ENCODE measurements around the gene ZNF618.

The ZNF618 gene

DNA sequence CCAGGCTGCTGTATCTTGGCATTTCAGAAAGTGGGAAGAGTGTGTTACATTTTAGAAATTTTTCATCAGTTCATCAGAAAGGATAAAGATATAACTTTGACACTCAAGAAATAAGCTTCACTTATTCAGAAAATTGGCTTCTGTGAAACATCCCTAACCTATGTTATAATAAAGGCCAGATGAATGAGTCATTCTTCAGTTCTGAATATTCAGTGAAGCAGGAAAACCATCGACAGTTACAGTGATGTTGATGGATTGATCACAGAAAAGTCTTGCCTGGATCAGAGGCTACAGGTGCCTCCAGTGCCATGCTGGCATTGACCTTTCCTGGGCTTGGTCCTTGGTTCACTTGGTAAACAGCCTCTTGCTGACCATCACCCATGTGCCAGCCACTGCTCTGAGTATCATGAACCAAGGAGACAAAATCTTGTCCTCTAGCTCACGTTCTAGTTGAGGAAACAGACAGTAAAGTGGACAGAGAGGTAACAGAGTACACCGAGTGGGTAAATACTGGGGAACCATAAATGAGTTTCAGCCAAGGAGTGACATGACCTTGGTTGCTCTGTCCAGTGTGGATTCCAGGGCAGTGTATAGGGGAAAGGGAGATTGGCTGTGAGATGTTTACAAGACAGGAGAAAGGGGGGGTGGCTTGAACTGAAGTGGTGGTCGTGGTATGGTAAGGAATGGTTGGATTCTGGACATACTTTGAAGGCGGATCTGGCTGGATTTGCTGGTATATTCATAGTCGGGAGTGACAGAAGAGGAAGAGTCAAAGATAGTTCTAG lies 103.4 kb downstream of the ZNF618 start:
- no peak overlapping the region for H3K4me3 ChIP-seq (ENCODE audit: low read length)
- no peak for DNase-seq (ENCODE audit: low read depth)
- TF ChIP-seq, protein P1, sequence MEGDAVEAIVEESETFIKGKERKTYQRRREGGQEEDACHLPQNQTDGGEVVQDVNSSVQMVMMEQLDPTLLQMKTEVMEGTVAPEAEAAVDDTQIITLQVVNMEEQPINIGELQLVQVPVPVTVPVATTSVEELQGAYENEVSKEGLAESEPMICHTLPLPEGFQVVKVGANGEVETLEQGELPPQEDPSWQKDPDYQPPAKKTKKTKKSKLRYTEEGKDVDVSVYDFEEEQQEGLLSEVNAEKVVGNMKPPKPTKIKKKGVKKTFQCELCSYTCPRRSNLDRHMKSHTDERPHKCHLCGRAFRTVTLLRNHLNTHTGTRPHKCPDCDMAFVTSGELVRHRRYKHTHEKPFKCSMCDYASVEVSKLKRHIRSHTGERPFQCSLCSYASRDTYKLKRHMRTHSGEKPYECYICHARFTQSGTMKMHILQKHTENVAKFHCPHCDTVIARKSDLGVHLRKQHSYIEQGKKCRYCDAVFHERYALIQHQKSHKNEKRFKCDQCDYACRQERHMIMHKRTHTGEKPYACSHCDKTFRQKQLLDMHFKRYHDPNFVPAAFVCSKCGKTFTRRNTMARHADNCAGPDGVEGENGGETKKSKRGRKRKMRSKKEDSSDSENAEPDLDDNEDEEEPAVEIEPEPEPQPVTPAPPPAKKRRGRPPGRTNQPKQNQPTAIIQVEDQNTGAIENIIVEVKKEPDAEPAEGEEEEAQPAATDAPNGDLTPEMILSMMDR (IDR thresholded peaks at IDR 0.05; ENCODE audit: insufficient read depth, low read depth, low read length, missing control alignments), result no peak

DNA sequence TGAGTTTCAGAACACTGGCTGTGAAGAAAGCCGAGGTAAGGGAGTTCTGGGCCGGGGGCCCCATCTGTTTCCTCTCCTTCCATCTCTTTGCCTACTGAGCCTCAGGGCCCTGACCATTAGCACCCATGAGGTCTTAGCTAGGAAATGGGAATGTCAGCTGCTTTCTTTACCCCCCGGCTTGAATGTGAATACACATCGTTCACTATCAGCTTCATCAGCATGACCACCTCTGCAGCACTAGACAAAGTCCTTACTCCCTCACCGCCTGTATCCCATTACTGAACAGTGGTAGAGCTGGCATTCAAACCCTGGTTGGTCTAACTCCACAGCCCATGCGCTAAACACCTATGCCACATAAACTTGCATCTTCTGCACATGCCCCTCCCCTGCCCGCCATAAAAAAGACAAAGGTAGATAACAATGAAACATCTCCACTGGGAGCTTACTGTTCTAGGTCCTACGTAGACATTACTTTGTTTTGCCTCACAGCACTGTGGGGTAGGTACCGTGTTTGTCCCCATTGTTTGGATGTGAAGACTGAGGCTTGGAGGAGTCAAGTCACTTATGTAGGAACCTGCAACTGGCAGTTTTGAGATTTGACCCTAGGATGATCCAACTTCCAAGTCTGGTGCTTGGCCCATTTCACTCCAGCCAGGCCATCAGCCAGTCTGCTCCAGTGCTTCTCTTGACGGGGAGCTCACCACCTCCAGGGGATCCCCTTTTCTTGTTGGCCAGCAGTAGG lies 108.7 kb downstream of the ZNF618 start:
- no peak overlapping the region for H3K4me3 ChIP-seq (ENCODE audit: low read length)
- TF ChIP-seq, protein P1 (IDR thresholded peaks at IDR 0.05; ENCODE audit: insufficient read depth, low read depth, low read length, missing control alignments), result no peak
- no peak for DNase-seq (ENCODE audit: low read depth)

DNA sequence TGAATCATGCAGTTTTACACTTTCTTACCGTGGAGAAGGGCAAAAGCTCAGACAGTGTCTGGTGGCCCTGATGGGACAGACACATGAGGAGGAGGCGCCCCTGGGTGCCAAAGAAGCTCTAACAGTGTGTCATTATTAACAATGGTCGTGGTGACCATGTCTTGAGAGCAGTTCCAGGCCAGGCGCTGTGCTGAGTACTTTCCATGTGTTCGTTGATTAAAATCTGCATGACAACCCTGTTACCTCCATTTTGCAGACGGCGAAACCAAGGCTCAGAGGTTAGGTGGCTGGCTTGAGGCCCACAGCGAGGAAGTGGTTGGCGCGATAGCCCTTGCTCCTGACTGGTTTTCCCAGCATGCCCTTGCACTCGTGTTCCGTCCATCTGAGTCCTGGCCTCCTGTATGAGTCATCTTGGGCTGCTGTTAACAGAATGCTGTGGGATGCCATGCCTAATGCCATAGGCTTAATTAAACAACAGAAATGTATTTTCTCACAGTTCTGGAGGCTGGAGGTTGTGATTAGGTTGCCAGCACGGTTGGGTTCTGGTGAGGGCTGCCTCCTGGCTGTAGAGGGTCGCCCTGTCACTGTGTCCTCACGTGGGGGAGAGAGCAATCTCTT lies 110.0 kb downstream of the ZNF618 start:
- peak; percentile 11 for DNase-seq (ENCODE audit: low read depth)
- TF ChIP-seq, protein P1 (IDR thresholded peaks at IDR 0.05; ENCODE audit: insufficient read depth, low read depth, low read length, missing control alignments), result no peak
- H3K4me3 ChIP-seq (ENCODE audit: low read length), result no peak overlapping the region

DNA sequence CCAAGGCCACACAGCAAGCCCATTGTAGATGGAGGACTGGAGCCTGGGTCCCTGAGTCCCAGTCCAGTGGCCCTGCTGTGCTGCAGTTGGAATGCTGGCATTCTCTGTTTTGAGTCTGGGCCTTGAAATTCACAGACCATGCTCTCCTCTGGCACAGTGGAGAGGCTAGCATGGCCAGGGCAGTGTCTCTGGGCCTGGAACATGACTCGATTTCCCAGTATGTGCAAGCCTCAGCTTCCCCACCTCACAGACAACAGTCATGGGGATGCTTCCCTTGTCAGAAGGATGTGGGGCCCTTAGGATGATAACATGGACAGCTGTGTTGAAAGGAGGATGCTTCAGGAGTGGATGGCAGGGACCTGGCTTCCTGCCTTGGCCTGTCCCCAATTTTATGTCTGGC lies 110.8 kb downstream of the ZNF618 start:
- TF ChIP-seq, protein P1 (IDR thresholded peaks at IDR 0.05; ENCODE audit: insufficient read depth, low read depth, low read length, missing control alignments), result no peak
- no peak for DNase-seq (ENCODE audit: low read depth)
- H3K4me3 ChIP-seq (ENCODE audit: low read length), result no peak overlapping the region

DNA sequence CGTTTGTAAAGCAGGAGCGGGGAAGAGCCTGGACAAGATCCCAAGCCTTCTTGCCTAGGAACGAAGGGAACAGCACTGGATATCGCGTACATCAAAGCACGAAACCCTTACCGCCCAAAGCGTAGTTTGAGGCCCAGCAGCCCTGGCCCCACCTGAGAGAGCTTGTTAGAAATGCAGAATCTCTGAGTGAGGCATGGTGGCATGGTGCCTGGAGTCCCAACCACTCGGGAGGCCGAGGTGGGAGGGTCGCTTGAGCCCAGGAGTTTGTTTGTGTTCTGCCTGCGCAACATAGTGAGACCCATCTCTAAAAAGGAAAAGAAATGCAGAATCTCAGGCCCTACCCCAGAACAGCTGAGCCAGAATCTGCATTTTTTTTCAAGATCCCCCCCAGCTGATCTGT lies 111.4 kb downstream of the ZNF618 start:
- no peak for DNase-seq (ENCODE audit: low read depth)
- H3K4me3 ChIP-seq (ENCODE audit: low read length), result no peak overlapping the region
- TF ChIP-seq, protein P1 (IDR thresholded peaks at IDR 0.05; ENCODE audit: insufficient read depth, low read depth, low read length, missing control alignments), result no peak

DNA sequence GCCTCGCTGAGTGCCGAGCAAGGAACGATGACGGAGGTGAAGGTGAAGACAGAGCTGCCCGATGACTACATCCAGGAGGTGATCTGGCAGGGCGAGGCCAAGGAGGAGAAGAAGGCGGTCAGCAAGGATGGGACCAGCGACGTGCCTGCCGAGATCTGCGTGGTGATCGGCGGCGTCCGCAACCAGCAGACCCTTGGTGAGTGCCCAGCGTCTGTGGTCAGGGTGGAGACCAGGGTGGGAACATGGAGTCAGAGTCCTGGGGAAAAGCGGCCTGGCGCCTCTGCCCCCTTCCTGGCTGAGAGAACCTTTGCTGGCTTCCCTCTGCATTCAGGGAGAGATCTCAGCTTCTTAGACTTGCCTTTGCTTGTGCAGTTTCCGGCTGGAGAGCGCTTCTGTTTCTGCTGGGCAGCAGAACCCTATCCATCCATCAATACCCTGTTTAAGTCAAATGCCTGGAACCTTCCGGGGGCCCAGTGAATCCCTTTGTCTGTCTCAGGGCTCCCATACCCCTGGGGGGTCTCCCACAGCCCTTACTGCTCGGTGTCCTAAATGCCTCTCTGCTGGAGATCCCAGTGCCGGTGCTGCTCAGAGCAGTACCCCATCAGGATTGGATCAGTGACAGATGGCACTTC lies 112.4 kb downstream of the ZNF618 start:
- no peak overlapping the region for H3K4me3 ChIP-seq (ENCODE audit: low read length)
- TF ChIP-seq, protein P1 (IDR thresholded peaks at IDR 0.05; ENCODE audit: insufficient read depth, low read depth, low read length, missing control alignments), result no peak
- DNase-seq (ENCODE audit: low read depth), result no peak

Measured in epithelial cell of esophagus (primary cell).